Testis (tissue), 3 donors: ENCODE measurements around the gene PARP1. TPM values are rescaled to one million over a fixed set of nuclear protein-coding genes. Genes with fewer than 3 reads are reported as not detected.

Experiments used
- DNase-seq: peaks from one replicate; pipeline ENCODE4 v3.0.0-alpha.2; 2019
- H3K27ac ChIP-seq, 2 donors: fragments of 200-600 bp; sonication (generic); one replicate each; pipeline ENCODE4 v1.5.1; 2019
- H3K27me3 ChIP-seq: fragments of 200-600 bp; sonication (generic); one replicate; pipeline ENCODE4 v1.5.1; 2019
- H3K36me3 ChIP-seq: fragments of 200-600 bp; sonication (generic); one replicate; pipeline ENCODE4 v1.5.1; 2017; ENCODE audit warnings: low read depth; ENCODE audit errors: missing control alignments
- H3K4me1 ChIP-seq: fragments of 200-600 bp; sonication (generic); one replicate; pipeline ENCODE4 v1.5.1; 2019
- H3K4me3 ChIP-seq, 2 donors: fragments of 200-600 bp; sonication (generic); one replicate each; pipeline ENCODE4 v1.5.1; 2017 to 2019
- H3K9me3 ChIP-seq: fragments of 200-600 bp; sonication (generic); one replicate; pipeline ENCODE4 v1.5.1; 2017
- CTCF ChIP-seq, 3 experiments: fragments of 450-650 bp in 2 of 3; fragments of 200-600 bp in 1 of 3; sonication (generic) in 1 of 3; IDR thresholded peaks; one replicate each; pipeline ENCODE4 v1.5.1; 2016 to 2019; ENCODE audit warnings: antibody characterized with exemption in 3 of 3, mild to moderate bottlenecking in 2 of 3, moderate library complexity in 1 of 3
- POLR2A ChIP-seq: fragments of 450-650 bp; IDR thresholded peaks from one replicate; pipeline ENCODE4 v1.6.1; 2017; ENCODE audit warnings: antibody characterized with exemption, mild to moderate bottlenecking, moderate library complexity
- WGBS, 2 donors: methylation state at CpG; one replicate each; pipeline ENCODE4 v1.1.5; 2018; 5-methylcytosine and 5-hydroxymethylcytosine counted together
- intact Hi-C: fragments of 100-400 bp; cut with DNase I; formaldehyde crosslinking; loops from one replicate; pipeline ENCODE4 v1.15.1; 2023; ENCODE audit warnings: low total_unique reads
- polyA plus RNA-seq: library from polyadenylated mRNA; stranded (reverse); fragments of 350-450 nt; fragmentation: Illumina TruSeq; extraction: RNeasy Lipid Tissue Mini Kit (QIAGEN cat#74804); gene quantifications from one replicate; pipeline ENCODE4 v1.2.3, GENCODE V29; 2014; ENCODE audit warnings: low read depth, low replicate concordance; ENCODE audit not compliant: insufficient read depth
- total RNA-seq, 2 donors: library from RNA; depleted of rRNA; stranded (reverse); fragments of >200 nt; gene quantifications; one replicate each; pipeline ENCODE4 v1.2.3, GENCODE V29; 2016

Gene PARP1
- total and polyA plus RNA-seq, 3 donors from 2014 or later: 109 to 224 (median 199) TPM

GRCh38 chr1:226381226-226381998 is 26.5 kb downstream of the PARP1 start:
- intact Hi-C loops: no loop called here
- 90 to 95% methylated on average over 15 of the region's 15 CpGs for WGBS, 2 donors

GRCh38 chr1:226378071-226378470 is 29.8 kb downstream of the PARP1 start:
- H3K36me3 ChIP-seq: no peaks in the 10 kb centered on the region
- no peak overlapping the region for H3K4me3 ChIP-seq
- TF ChIP-seq POLR2A (no peak), CTCF (IDR thresholded peaks at IDR 0.05) (no peak)
- no peak overlapping the region for H3K27ac ChIP-seq
- intact Hi-C loops: no loop called here
- no peaks in the 10 kb centered on the region for H3K27me3 ChIP-seq
- H3K4me1 ChIP-seq: no peaks in the 10 kb centered on the region
- DNase-seq: no peak
- WGBS, 2 donors: 82 to 96% methylated on average over 2 of the region's 2 CpGs
- H3K9me3 ChIP-seq: no peaks in the 10 kb centered on the region

More at GRCh38 chr1:226381226-226381998, 26.5 kb downstream of the PARP1 start:
- H3K27me3 ChIP-seq: no peaks in the 10 kb centered on the region
- no peak for DNase-seq
- no peaks in the 10 kb centered on the region for H3K4me1 ChIP-seq
- H3K36me3 ChIP-seq: no peaks in the 10 kb centered on the region
- H3K27ac ChIP-seq: no peak overlapping the region
- no peaks in the 10 kb centered on the region for H3K9me3 ChIP-seq
- no peak overlapping the region for H3K4me3 ChIP-seq
- TF ChIP-seq POLR2A (no peak), CTCF (IDR thresholded peaks at IDR 0.05) (no peak)

- Histone ChIP-seq H3K9me3 (no peaks in the 10 kb centered on the region), H3K4me3 (no peak overlapping the region), H3K27me3 (no peaks in the 10 kb centered on the region), H3K36me3 (no peaks in the 10 kb centered on the region), H3K4me1 (no peaks in the 10 kb centered on the region), H3K27ac (no peak overlapping the region)
- no peak for DNase-seq
- WGBS, 2 donors: 78 to 88% methylated on average over 3 of the region's 3 CpGs
- no peak for TF ChIP-seq CTCF (IDR thresholded peaks at IDR 0.05)
- no peak for TF ChIP-seq POLR2A
- intact Hi-C loops: no loop called here
These were observed 31.6 kb downstream of the PARP1 start for GRCh38 chr1:226376300-226376699.

GRCh38 chr1:226373376-226373775 is 34.5 kb downstream of the PARP1 start:
- 77 to 89% methylated on average over 7 of the region's 7 CpGs for WGBS, 2 donors
- DNase-seq: no peak
- Histone ChIP-seq H3K36me3 (no peaks in the 10 kb centered on the region), H3K9me3 (no peaks in the 10 kb centered on the region), H3K27me3 (no peaks in the 10 kb centered on the region), H3K4me1 (no peaks in the 10 kb centered on the region), H3K27ac (no peak overlapping the region), H3K4me3 (no peak overlapping the region)
- intact Hi-C loops: no loop called here
- TF ChIP-seq CTCF (IDR thresholded peaks at IDR 0.05) (no peak), POLR2A (no peak)

GRCh38 chr1:226372885-226373284 is 35.0 kb downstream of the PARP1 start:
- Histone ChIP-seq H3K27ac (no peak overlapping the region), H3K4me1 (no peaks in the 10 kb centered on the region), H3K4me3 (no peak overlapping the region), H3K27me3 (no peaks in the 10 kb centered on the region), H3K9me3 (no peaks in the 10 kb centered on the region), H3K36me3 (no peaks in the 10 kb centered on the region)
- DNase-seq: no peak
- TF ChIP-seq CTCF (IDR thresholded peaks at IDR 0.05): no peak
- intact Hi-C loops: no loop called here
- 82 to 90% methylated on average over 8 to 9 of the region's 9 CpGs for WGBS, 2 donors
